DOHH2 (cell line): Measurements from ENCODE around the gene FBRSL1.
"Not testable (repeated sequence)": the region's sequence is repeated elsewhere in the genome, so short reads cannot be mapped to it uniquely, and the experiment has no call there.

ENCODE experiments used
- H3F3A ChIP-seq: fragments of 200-600 bp; sonication (generic), shearing (Covaris generic); 2 replicates; pipeline ENCODE4 v1.6.0; 2016; ENCODE audit warnings: antibody characterized with exemption, mild to moderate bottlenecking; ENCODE audit not compliant: control insufficient read depth, insufficient read depth
- H3K27ac ChIP-seq: fragments of 200-600 bp; sonication (generic); 2 replicates; pipeline ENCODE4 v1.5.1; 2014; ENCODE audit warnings: low read depth, mild to moderate bottlenecking, low read length, moderate library complexity
- H3K27me3 ChIP-seq: fragments of 200-600 bp; sonication (generic); 2 replicates; pipeline ENCODE4 v1.6.1; 2014; ENCODE audit warnings: mild to moderate bottlenecking, low read length, mixed read lengths; ENCODE audit not compliant: control insufficient read depth
- H3K36me3 ChIP-seq: fragments of 200-600 bp; sonication (generic); 2 replicates; pipeline ENCODE4 v1.6.1; 2014; ENCODE audit warnings: mild to moderate bottlenecking, low read length, moderate library complexity, mixed read lengths; ENCODE audit not compliant: control insufficient read depth
- H3K4me1 ChIP-seq: fragments of 200-600 bp; sonication (generic); 2 replicates; pipeline ENCODE4 v1.6.1; 2014; ENCODE audit warnings: mild to moderate bottlenecking, low read length, mixed read lengths; ENCODE audit not compliant: control insufficient read depth
- H3K4me2 ChIP-seq: fragments of 200-600 bp; sonication (generic); 2 replicates; pipeline ENCODE4 v1.6.0; 2014; ENCODE audit warnings: mild to moderate bottlenecking, low read length, moderate library complexity
- H3K4me3 ChIP-seq: fragments of 200-600 bp; sonication (generic); 2 replicates; pipeline ENCODE4 v1.5.1; 2014; ENCODE audit warnings: mild to moderate bottlenecking, low read length, mixed read lengths
- H3K79me2 ChIP-seq: fragments of 200-600 bp; sonication (generic); 2 replicates; pipeline ENCODE4 v1.6.1; 2014; ENCODE audit warnings: mild to moderate bottlenecking, low read length, mixed read lengths; ENCODE audit not compliant: control insufficient read depth
- H3K9me2 ChIP-seq: fragments of 200-600 bp; sonication (generic); replicated peaks from 2 replicates; pipeline ENCODE4 v1.6.1; 2014; ENCODE audit warnings: mild to moderate bottlenecking, low read length, mixed read lengths; ENCODE audit not compliant: control insufficient read depth
- H3K9me3 ChIP-seq: fragments of 200-600 bp; sonication (generic); 2 replicates; pipeline ENCODE4 v1.6.1; 2014; ENCODE audit warnings: antibody characterized with exemption, low read length, mixed read lengths; ENCODE audit not compliant: control insufficient read depth, insufficient read depth
- H4K20me1 ChIP-seq: fragments of 200-600 bp; sonication (generic); 2 replicates; pipeline ENCODE4 v1.6.0; 2014; ENCODE audit warnings: low read depth, mild to moderate bottlenecking, antibody characterized with exemption, low read length, moderate library complexity; ENCODE audit not compliant: control insufficient read depth, insufficient read depth
- CTCF ChIP-seq: fragments of 200-600 bp; sonication (generic); IDR thresholded peaks from one replicate; pipeline ENCODE4 v1.5.1; 2014; ENCODE audit warnings: antibody characterized with exemption, mild to moderate bottlenecking, low read depth, low read length; ENCODE audit not compliant: poor library complexity, severe bottlenecking
- EZH2phosphoT487 ChIP-seq: fragments of 200-600 bp; sonication (generic); IDR thresholded peaks from 2 replicates; pipeline ENCODE4 v1.6.1; 2017; ENCODE audit warnings: borderline replicate concordance, mild to moderate bottlenecking, antibody characterized with exemption, low read length, moderate library complexity, mixed read lengths

FBRSL1 gene

GRCh38 chr12:132474237-132474741, 15.7 kb upstream of the FBRSL1 start:
- H3K9me3 ChIP-seq = peaks cover 2% of the 10 kb centered on the region; the same call in 1 of the 2 replicates
- H3K4me2 ChIP-seq = peak overlapping the region; percentile 64
- no peaks in the 10 kb centered on the region for H3K27me3 ChIP-seq
- peak overlapping the region; percentile 60 for H3K27ac ChIP-seq
- peaks cover 14% of the 10 kb centered on the region for H3F3A ChIP-seq
- peaks cover 54% of the 10 kb centered on the region for H3K4me1 ChIP-seq
- TF ChIP-seq EZH2phosphoT487 (no peak), CTCF (no peak)
- no peaks in the 10 kb centered on the region for H4K20me1 ChIP-seq
- no peaks in the 10 kb centered on the region for H3K36me3 ChIP-seq
- H3K9me2 ChIP-seq = no peaks in the 10 kb centered on the region
- no peaks in the 10 kb centered on the region for H3K79me2 ChIP-seq
- H3K4me3 ChIP-seq = peak overlapping the region; percentile 63

DNA sequence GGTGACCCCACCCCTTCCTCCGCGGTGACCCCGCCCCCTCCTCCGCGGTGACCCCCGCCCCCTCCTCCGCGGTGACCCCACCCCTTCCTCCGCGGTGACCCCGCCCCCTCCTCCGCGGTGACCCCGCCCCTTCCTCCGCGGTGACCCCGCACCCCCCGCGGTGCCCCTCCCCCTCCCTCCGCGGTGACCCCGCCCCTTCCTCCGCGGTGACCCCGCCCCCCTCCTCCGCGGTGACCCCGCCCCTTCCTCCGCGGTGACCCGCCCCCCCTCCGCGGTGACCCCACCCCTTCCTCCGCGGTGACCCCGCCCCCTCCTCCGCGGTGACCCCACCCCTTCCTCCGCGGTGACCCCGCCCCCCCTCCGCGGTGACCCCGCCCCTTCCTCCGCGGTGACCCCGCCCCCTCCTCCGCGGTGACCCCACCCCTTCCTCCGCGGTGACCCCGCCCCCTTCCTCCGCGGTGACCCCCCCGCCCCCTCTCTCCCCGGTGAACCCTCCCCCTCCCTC, 15.1 kb upstream of the FBRSL1 start:
- not testable (repeated sequence) for H3K4me2 ChIP-seq, H3K9me2 ChIP-seq, H3K4me3 ChIP-seq, H3K79me2 ChIP-seq, H3F3A ChIP-seq, H3K9me3 ChIP-seq, H3K27me3 ChIP-seq, H3K27ac ChIP-seq, H3K36me3 ChIP-seq, H4K20me1 ChIP-seq
- peaks cover 48% of the 10 kb centered on the region for H3K4me1 ChIP-seq

DNA sequence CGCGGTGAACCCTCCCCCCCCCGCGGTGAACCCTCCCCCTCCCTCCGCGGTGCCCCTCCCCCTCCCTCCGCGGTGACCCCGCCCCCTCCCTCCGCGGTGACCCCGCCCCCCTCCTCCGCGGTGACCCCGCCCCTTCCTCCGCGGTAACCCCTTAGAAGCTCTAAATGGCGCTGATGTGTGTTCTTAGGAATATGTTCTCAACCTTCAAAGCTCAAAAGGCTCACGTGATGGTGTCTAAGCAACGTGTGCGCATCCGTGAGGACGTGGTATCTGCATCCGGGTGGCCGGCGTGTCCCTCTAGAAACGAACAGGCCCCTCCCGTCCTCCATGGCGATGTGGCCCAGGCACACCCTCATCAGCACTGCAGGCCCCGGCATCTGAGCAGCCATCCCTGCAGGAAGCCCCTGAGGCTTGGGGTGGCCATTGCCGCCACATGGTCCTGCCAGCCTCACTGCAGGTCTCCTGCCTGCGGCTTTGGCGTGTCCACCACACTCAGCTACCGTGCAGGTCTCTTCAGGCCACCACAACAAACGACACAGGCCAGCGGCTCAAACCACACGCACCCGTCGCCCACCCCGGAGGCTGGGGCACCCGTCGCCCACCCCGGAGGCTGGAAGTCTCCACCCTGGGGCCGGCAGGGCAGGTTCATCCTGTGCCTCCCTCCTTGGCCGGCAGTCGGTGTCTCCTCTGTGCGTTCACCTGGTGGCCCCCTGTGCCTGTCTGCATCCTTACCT, 14.5 kb upstream of the FBRSL1 start:
- TF ChIP-seq CTCF (no peak), EZH2phosphoT487 (no peak)
- H3K4me3 ChIP-seq = peak overlapping the region; percentile 49

DNA sequence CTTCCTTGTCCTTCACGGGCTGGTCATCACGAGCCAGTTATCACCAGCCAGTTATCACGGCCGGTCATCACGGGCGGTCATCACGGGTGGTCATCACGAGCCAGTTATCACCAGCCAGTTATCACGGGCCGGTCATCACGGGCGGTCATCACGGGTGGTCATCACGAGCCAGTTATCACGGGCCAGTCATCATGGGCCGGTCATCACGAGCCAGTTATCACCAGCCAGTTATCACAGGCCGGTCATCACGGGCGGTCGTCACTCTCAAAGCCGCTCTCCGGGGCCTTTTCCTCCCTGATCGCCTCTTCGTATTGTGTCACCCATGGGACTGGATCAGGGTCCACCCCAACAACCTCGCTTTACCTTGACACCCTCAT, 13.9 kb upstream of the FBRSL1 start:
- no peak overlapping the region for H3K27ac ChIP-seq
- no peaks in the 10 kb centered on the region for H3K79me2 ChIP-seq
- no peaks in the 10 kb centered on the region for H3K27me3 ChIP-seq
- H3K4me2 ChIP-seq = no peak overlapping the region
- no peaks in the 10 kb centered on the region for H3K9me2 ChIP-seq
- no peaks in the 10 kb centered on the region for H3K36me3 ChIP-seq
- H3K4me3 ChIP-seq = no peak overlapping the region
- TF ChIP-seq CTCF (no peak), EZH2phosphoT487 (no peak)
- H3K4me1 ChIP-seq = peaks cover 37% of the 10 kb centered on the region
- peaks cover 8% of the 10 kb centered on the region; the same call in 1 of the 2 replicates for H3F3A ChIP-seq
- H4K20me1 ChIP-seq = no peaks in the 10 kb centered on the region
- H3K9me3 ChIP-seq = peaks cover 2% of the 10 kb centered on the region; the same call in 1 of the 2 replicates

More for the DNA sequence above, 14.5 kb upstream of the FBRSL1 start:
- Histone ChIP-seq H3K9me3 (peaks cover 2% of the 10 kb centered on the region; the same call in 1 of the 2 replicates), H3K27me3 (no peaks in the 10 kb centered on the region), H3K4me1 (peaks cover 42% of the 10 kb centered on the region), H3K27ac (no peak overlapping the region), H4K20me1 (no peaks in the 10 kb centered on the region), H3K36me3 (no peaks in the 10 kb centered on the region), H3F3A (peaks cover 8% of the 10 kb centered on the region; the same call in 1 of the 2 replicates), H3K79me2 (no peaks in the 10 kb centered on the region), H3K4me2 (peak overlapping the region; percentile 37; the same call in 1 of the 2 replicates), H3K9me2 (no peaks in the 10 kb centered on the region)
